GM12874 (cell line): ENCODE measurements around the gene NFATC2IP.

Experiments used
- TF ChIP-seq, protein P1 (sequence below): IDR thresholded peaks from 2 replicates; pipeline ENCODE4 v1.5.1; 2011; ENCODE audit warnings: low read depth, mild to moderate bottlenecking, control low read depth, low read length, moderate library complexity; ENCODE audit not compliant: insufficient read depth

The NFATC2IP gene

DNA sequence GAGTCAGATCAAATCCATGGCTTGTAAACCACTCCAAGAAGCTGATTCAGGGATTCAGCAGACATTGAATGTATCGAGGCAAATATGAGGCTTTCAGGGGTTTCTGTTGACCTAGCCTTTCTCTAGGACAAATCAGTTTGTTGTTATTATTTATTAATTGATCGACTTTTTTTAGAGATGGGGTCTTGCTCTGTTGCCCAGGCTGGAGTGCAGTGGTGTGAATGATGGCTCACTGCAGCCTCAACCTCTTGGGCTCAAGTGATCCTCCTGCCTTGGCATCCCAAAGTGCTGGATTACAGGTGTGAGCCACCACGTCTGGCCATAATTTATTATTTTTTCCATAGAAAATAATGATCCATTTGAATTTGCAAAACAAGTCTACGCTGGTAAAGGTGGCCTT, 61.1 kb downstream of the NFATC2IP start:
- TF ChIP-seq, protein P1, sequence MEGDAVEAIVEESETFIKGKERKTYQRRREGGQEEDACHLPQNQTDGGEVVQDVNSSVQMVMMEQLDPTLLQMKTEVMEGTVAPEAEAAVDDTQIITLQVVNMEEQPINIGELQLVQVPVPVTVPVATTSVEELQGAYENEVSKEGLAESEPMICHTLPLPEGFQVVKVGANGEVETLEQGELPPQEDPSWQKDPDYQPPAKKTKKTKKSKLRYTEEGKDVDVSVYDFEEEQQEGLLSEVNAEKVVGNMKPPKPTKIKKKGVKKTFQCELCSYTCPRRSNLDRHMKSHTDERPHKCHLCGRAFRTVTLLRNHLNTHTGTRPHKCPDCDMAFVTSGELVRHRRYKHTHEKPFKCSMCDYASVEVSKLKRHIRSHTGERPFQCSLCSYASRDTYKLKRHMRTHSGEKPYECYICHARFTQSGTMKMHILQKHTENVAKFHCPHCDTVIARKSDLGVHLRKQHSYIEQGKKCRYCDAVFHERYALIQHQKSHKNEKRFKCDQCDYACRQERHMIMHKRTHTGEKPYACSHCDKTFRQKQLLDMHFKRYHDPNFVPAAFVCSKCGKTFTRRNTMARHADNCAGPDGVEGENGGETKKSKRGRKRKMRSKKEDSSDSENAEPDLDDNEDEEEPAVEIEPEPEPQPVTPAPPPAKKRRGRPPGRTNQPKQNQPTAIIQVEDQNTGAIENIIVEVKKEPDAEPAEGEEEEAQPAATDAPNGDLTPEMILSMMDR: no peak

DNA sequence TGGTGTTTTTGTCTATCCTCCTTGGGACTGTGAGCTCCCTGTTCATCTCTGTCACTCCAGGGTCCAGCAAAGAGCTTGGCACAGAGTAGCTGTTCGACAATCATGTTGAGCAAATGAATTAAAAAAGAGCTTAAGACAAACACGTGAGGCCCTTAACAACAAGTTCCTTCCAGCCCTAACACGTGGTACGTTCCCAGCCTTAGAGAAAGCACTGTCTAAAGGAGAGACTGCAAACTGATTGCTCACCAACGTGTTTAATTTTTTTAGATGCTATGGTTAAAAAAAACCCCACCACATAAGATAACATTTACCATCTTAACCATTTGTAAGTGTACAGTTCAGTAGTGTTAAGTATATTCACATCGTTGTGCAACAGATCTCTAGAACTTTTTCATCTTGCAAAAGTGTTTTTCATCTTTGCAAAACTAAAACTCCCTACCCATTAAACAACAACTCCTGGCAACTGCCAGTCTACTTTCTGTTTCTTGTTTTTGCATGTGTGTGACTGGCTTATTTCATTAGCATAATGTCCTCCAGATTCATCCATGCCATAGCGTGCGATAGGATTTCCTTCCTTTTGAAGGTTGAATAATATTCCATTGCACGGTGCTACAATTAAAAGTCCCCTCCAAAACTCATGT, 62.3 kb downstream of the NFATC2IP start:
- TF ChIP-seq, protein P1: no peak

DNA sequence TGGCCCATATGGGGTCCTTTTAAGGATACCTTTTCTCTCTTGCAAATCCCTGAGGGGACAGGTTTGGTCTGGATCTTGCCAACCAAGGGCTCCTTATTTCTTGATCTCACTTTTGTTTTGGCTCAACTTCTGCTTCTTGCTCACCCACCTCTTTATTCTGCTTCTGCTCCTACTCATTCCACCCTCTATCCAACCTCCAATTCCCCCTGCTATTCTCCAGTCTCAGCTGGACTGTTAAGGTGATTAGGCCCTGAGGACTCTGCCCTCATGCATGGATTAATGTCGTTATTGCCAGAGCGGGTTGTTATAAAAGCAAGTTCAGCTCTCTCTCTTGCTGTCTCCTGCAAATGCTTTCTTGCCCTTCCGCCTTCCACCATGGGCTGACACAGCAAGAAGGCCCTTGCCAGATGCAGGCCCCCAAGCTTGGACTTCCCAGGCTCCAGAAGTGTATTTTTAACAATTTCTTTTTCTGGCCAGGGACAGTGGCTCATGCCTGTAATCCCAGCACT, 63.9 kb downstream of the NFATC2IP start:
- TF ChIP-seq, protein P1: no peak
